SK-N-SH (cell line): Measurements from ENCODE around the gene ERGIC1. TPM values are rescaled to one million over a fixed set of nuclear protein-coding genes. Genes with fewer than 3 reads are reported as not detected.

Experiments
- CTCF ChIA-PET: fragments of 300-600, 350-600 bp; formaldehyde crosslinking; extraction: SDS; loops from one replicate; lab custom pipeline; 2021; lab: Yijun Ruan, JAX
- POLR2A ChIA-PET: fragments of 350-600 bp; sonication (Branson Sonifier 250); formaldehyde crosslinking; extraction: SDS; loops from one replicate; lab custom pipeline; 2020; ENCODE audit warnings: antibody characterized with exemption, inconsistent platforms; lab: Yijun Ruan, JAX
- DNase-seq: peaks from one replicate; pipeline ENCODE4 v3.0.0; 2012
- H2AFZ ChIP-seq: fragments of 200-600 bp; sonication (generic); 2 replicates; pipeline ENCODE4 v1.8.1; 2016; ENCODE audit warnings: antibody characterized with exemption, mild to moderate bottlenecking, low read depth
- H3F3A ChIP-seq: fragments of 200-600 bp; sonication (generic); replicated peaks from 2 replicates; pipeline ENCODE3; 2016; ENCODE audit warnings: antibody characterized with exemption, mild to moderate bottlenecking; ENCODE audit not compliant: insufficient read depth
- H3K27ac ChIP-seq, 2 experiments: fragments of 200-500 bp in 1 of 2; fragments of 200-600 bp in 1 of 2; sonication (Bioruptor generic) in 1 of 2; sonication (generic), shearing (Covaris generic) in 1 of 2; 2 replicates each; pipeline versions ENCODE4 v1.5.1 to v1.6.1; 2014 to 2016; ENCODE audit warnings: low read depth in 2 of 2, inconsistent platforms in 1 of 2, low read length in 1 of 2, mild to moderate bottlenecking in 1 of 2, mixed read lengths in 1 of 2
- H3K27me3 ChIP-seq: fragments of 200-600 bp; sonication (generic), shearing (Covaris generic); 2 replicates; pipeline ENCODE4 v1.6.1; 2016; ENCODE audit warnings: mixed run types; ENCODE audit not compliant: insufficient read depth
- H3K36me3 ChIP-seq, 2 experiments: fragments of 200-500 bp in 1 of 2; fragments of 200-600 bp in 1 of 2; sonication (Bioruptor generic) in 1 of 2; sonication (generic) in 1 of 2; replicated peaks in 1 of 2; 2 replicates each; pipeline versions ENCODE3 to v1.5.1; 2014 to 2016; ENCODE audit warnings: low read length in 1 of 2, mild to moderate bottlenecking in 1 of 2; ENCODE audit not compliant: insufficient read depth in 2 of 2, control insufficient read depth in 1 of 2
- H3K4me1 ChIP-seq, 2 experiments: fragments of 200-500 bp in 1 of 2; fragments of 200-600 bp in 1 of 2; sonication (Bioruptor generic) in 1 of 2; sonication (generic), shearing (Covaris generic) in 1 of 2; 2 replicates each; pipeline versions ENCODE4 v1.5.1 to v1.6.1; 2014 to 2016; ENCODE audit warnings: low read depth in 1 of 2, low read length in 1 of 2, mixed run types in 1 of 2; ENCODE audit not compliant: insufficient read depth in 2 of 2, control insufficient read depth in 1 of 2
- H3K4me2 ChIP-seq: fragments of 200-600 bp; sonication (generic), shearing (Covaris generic); 2 replicates; pipeline ENCODE4 v1.6.1; 2017; ENCODE audit warnings: mixed run types
- H3K4me3 ChIP-seq, 2 experiments: fragments of 200-500 bp in 1 of 2; fragments of 200-600 bp in 1 of 2; sonication (Bioruptor generic) in 1 of 2; sonication (generic), shearing (Covaris generic) in 1 of 2; 2 replicates each; pipeline versions ENCODE4 v1.5.1 to v1.8.1; 2014 to 2016; ENCODE audit warnings: low read depth in 2 of 2, inconsistent platforms in 1 of 2, low read length in 1 of 2, mild to moderate bottlenecking in 1 of 2, mixed read lengths in 1 of 2, moderate library complexity in 1 of 2
- H3K79me2 ChIP-seq: fragments of 200-600 bp; sonication (generic); 2 replicates; pipeline ENCODE4 v1.8.1; 2017; ENCODE audit warnings: mild to moderate bottlenecking; ENCODE audit not compliant: insufficient read depth
- H3K9ac ChIP-seq: fragments of 200-600 bp; sonication (generic); 2 replicates; pipeline ENCODE4 v1.6.1; 2017; ENCODE audit warnings: mixed run types
- H3K9me2 ChIP-seq: fragments of 200-600 bp; sonication (generic); 2 replicates; pipeline ENCODE4 v1.6.1; 2017; ENCODE audit warnings: mixed run types
- H3K9me3 ChIP-seq: fragments of 200-600 bp; sonication (generic); 2 replicates; pipeline ENCODE4 v1.6.1; 2017; ENCODE audit warnings: mixed run types, mild to moderate bottlenecking, moderate library complexity
- H4K20me1 ChIP-seq: fragments of 200-600 bp; sonication (generic); 2 replicates; pipeline ENCODE4 v1.6.1; 2017; ENCODE audit warnings: mild to moderate bottlenecking, mixed run types; ENCODE audit not compliant: insufficient read depth
- ELF1 ChIP-seq: IDR thresholded peaks from 2 replicates; pipeline ENCODE4 v1.4.0; 2012
- FOSL2 ChIP-seq: IDR thresholded peaks from 2 replicates; pipeline ENCODE4 v1.4.0; 2012; ENCODE audit warnings: low read depth, mild to moderate bottlenecking, moderate library complexity, borderline replicate concordance
- FOXJ3 ChIP-seq: sonication (generic); formaldehyde crosslinking; IDR thresholded peaks from 2 replicates; pipeline ENCODE4 v1.5.1; 2020; ENCODE audit warnings: mild to moderate bottlenecking, missing genetic modification reagents
- FOXM1 ChIP-seq: IDR thresholded peaks from 2 replicates; pipeline ENCODE4 v1.4.0; 2012; ENCODE audit warnings: low read depth, mild to moderate bottlenecking
- GABPA ChIP-seq: IDR thresholded peaks from 2 replicates; pipeline ENCODE4 v1.4.0; 2012; ENCODE audit warnings: low read depth, mild to moderate bottlenecking
- IRF3 ChIP-seq: fragments of 150-350 bp; IDR thresholded peaks from 2 replicates; pipeline ENCODE4 v1.6.1; 2016; ENCODE audit warnings: mild to moderate bottlenecking, low read depth, low read length
- MAX ChIP-seq: IDR thresholded peaks from 2 replicates; pipeline ENCODE4 v1.4.0; 2012; ENCODE audit warnings: low read depth
- NFIC ChIP-seq: IDR thresholded peaks from 2 replicates; pipeline ENCODE4 v1.4.0; 2012; ENCODE audit warnings: borderline replicate concordance
- NRF1 ChIP-seq: IDR thresholded peaks from 2 replicates; pipeline ENCODE4 v1.6.1; 2012; ENCODE audit warnings: low read depth, mild to moderate bottlenecking, low read length
- SIN3A ChIP-seq: IDR thresholded peaks from 2 replicates; pipeline ENCODE4 v1.6.1; 2012; ENCODE audit warnings: low read depth, mild to moderate bottlenecking, low read length, moderate library complexity, borderline replicate concordance
- SMC3 ChIP-seq: IDR thresholded peaks from 2 replicates; pipeline ENCODE4 v1.6.1; 2012; ENCODE audit warnings: low read depth, low read length, improper control_type of control experiment
- USF1 ChIP-seq: IDR thresholded peaks from 2 replicates; pipeline ENCODE4 v1.4.0; 2012; ENCODE audit warnings: low read depth, borderline replicate concordance
- USF2 ChIP-seq: fragments of 150-350 bp; IDR thresholded peaks from 2 replicates; pipeline ENCODE4 v1.6.1; 2017; ENCODE audit warnings: antibody characterized with exemption, low read length, low read depth, borderline replicate concordance
- WGBS: methylation state at CpG from one replicate; pipeline ENCODE4 v1.1.6; 2017; ENCODE audit warnings: low lambda C conversion rate; 5-methylcytosine and 5-hydroxymethylcytosine counted together
- polyA plus RNA-seq, 3 experiments: library from polyadenylated mRNA; depleted of rRNA; stranded (reverse); fragments of >200 nt; gene quantifications; 2 replicates each; pipeline ENCODE4 v1.2.3, GENCODE V29; 2012
- TF ChIP-seq, protein P1 (sequence below): IDR thresholded peaks from 2 replicates; pipeline ENCODE4 v1.6.1; 2012; ENCODE audit warnings: mild to moderate bottlenecking, low read depth, low read length, moderate library complexity

The ERGIC1 gene
- polyA plus RNA-seq, 1 of the 3 experiments (the other 2 are of a cell fraction): 101 TPM

GRCh38 chr5:172789687-172790495 lies 44.2 kb upstream of the ERGIC1 start:
- peaks cover 0 to 9% of the 10 kb centered on the region in 2 experiments; a peak in 2 of 4 replicates for H3K4me1 ChIP-seq
- POLR2A ChIA-PET: no interaction called here

GRCh38 chr5:172790496-172790889 lies 43.6 kb upstream of the ERGIC1 start:
- no peak for DNase-seq
- H4K20me1 ChIP-seq: no peaks in the 10 kb centered on the region
- WGBS: 95% methylated on average over 5 of the region's 5 CpGs
- H3K27ac ChIP-seq: no peak overlapping the region
- H3K9me3 ChIP-seq: no peaks in the 10 kb centered on the region
- no peaks in the 10 kb centered on the region for H3F3A ChIP-seq
- H3K9ac ChIP-seq: no peak overlapping the region
- no peak overlapping the region for H3K4me2 ChIP-seq
- no peak overlapping the region for H3K4me3 ChIP-seq
- ChIA-PET POLR2A (no interaction called here), CTCF (interaction anchor here (1.4 kb wide), 2 partner anchors 18 to 76 kb away, joined by 4 to 6 read pairs; no protein-coding TSS in a partner anchor)
- H3K36me3 ChIP-seq: no peaks in the 10 kb centered on the region
- peaks cover 0 to 9% of the 10 kb centered on the region in 2 experiments; a peak in 2 of 4 replicates for H3K4me1 ChIP-seq
- H2AFZ ChIP-seq: no peak overlapping the region
- no peaks in the 10 kb centered on the region for H3K79me2 ChIP-seq
- H3K27me3 ChIP-seq: no peaks in the 10 kb centered on the region
- H3K9me2 ChIP-seq: no peaks in the 10 kb centered on the region
- TF ChIP-seq ELF1: no peak
- no peak for TF ChIP-seq GABPA
- TF ChIP-seq, protein P1, sequence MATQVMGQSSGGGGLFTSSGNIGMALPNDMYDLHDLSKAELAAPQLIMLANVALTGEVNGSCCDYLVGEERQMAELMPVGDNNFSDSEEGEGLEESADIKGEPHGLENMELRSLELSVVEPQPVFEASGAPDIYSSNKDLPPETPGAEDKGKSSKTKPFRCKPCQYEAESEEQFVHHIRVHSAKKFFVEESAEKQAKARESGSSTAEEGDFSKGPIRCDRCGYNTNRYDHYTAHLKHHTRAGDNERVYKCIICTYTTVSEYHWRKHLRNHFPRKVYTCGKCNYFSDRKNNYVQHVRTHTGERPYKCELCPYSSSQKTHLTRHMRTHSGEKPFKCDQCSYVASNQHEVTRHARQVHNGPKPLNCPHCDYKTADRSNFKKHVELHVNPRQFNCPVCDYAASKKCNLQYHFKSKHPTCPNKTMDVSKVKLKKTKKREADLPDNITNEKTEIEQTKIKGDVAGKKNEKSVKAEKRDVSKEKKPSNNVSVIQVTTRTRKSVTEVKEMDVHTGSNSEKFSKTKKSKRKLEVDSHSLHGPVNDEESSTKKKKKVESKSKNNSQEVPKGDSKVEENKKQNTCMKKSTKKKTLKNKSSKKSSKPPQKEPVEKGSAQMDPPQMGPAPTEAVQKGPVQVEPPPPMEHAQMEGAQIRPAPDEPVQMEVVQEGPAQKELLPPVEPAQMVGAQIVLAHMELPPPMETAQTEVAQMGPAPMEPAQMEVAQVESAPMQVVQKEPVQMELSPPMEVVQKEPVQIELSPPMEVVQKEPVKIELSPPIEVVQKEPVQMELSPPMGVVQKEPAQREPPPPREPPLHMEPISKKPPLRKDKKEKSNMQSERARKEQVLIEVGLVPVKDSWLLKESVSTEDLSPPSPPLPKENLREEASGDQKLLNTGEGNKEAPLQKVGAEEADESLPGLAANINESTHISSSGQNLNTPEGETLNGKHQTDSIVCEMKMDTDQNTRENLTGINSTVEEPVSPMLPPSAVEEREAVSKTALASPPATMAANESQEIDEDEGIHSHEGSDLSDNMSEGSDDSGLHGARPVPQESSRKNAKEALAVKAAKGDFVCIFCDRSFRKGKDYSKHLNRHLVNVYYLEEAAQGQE: no peak
- TF ChIP-seq SMC3: no peak
- no peak for TF ChIP-seq NFIC
- TF ChIP-seq NRF1: no peak
- no peak for TF ChIP-seq SIN3A
- no peak for TF ChIP-seq FOXJ3 (CRISPR knock-in tag)
- TF ChIP-seq USF2: no peak
- TF ChIP-seq MAX: no peak
- no peak for TF ChIP-seq USF1

More at GRCh38 chr5:172789687-172790495, 44.2 kb upstream of the ERGIC1 start:
- H3K9me2 ChIP-seq: no peaks in the 10 kb centered on the region
- no peak overlapping the region for H3K9ac ChIP-seq
- H2AFZ ChIP-seq: 0 out of 2 replicates have a peak overlapping the region, but pooled peaks have one; percentile 37
- H3K79me2 ChIP-seq: no peaks in the 10 kb centered on the region
- WGBS: 82% methylated on average over 7 of the region's 9 CpGs
- H4K20me1 ChIP-seq: no peaks in the 10 kb centered on the region
- no peak overlapping the region for H3K4me3 ChIP-seq
- CTCF ChIA-PET: interaction anchor here (1.4 kb wide), 3 partner anchors 18 to 75 kb away, joined by 4 to 6 read pairs (median 4); no protein-coding TSS in a partner anchor
- H3K27me3 ChIP-seq: no peaks in the 10 kb centered on the region
- H3F3A ChIP-seq: no peaks in the 10 kb centered on the region
- no peaks in the 10 kb centered on the region for H3K9me3 ChIP-seq
- TF ChIP-seq NFIC: peak; percentile 52
- 0 out of 2 replicates have a peak, but pooled peaks have one; percentile 3 for TF ChIP-seq FOSL2
- TF ChIP-seq FOXM1: no peak
- peak; percentile 26; the same call in 1 of the 2 replicates for TF ChIP-seq USF1
- TF ChIP-seq IRF3: no peak
- no peak for DNase-seq
- no peak overlapping the region for H3K4me2 ChIP-seq
- H3K36me3 ChIP-seq: no peaks in the 10 kb centered on the region
- no peak overlapping the region for H3K27ac ChIP-seq
